Measurements from ENCODE around the gene IQCK.

GRCh38 chr16:19885451-19886072 lies 167.5 kb downstream of the IQCK start:
- no peak for TF ChIP-seq CTCF (IDR thresholded peaks at IDR 0.05)
- TF ChIP-seq POLR2A (IDR thresholded peaks at IDR 0.05) = no peak

Data from thyroid gland (tissue), 4 donors.